ENCODE results near the gene MAP1S.

Gene MAP1S

DNA sequence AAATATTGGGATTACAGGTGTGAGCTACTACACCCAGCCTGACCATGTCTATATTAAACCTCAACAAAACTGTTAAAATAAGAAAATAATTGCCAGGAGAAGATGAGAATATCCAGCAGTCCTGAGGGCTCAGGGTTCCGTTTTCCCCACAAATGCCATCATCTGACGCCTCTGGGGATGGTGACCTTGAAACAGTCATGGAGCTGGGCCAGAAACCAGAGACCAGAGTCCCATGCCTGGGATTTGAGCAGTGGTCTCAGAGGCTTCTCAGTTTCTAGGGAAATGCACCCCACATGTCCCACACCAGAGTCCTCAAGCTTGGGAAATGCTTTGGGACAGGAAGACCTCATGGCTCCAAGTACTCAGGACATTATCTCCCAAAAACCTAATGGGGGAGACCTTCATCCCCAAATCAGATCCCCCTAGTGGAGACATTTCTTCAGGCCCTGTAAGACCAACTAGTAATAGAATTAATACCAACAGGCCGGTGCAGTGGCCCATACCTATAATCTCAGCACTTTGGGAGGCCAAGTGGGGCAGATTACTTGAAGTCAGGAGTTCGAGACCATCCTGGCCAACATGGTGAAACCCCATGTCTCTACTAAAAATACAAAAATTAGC lies 2.9 kb upstream of the MAP1S start:
- POLR2A ChIA-PET, result no interaction called here
- TF ChIP-seq, protein P1, sequence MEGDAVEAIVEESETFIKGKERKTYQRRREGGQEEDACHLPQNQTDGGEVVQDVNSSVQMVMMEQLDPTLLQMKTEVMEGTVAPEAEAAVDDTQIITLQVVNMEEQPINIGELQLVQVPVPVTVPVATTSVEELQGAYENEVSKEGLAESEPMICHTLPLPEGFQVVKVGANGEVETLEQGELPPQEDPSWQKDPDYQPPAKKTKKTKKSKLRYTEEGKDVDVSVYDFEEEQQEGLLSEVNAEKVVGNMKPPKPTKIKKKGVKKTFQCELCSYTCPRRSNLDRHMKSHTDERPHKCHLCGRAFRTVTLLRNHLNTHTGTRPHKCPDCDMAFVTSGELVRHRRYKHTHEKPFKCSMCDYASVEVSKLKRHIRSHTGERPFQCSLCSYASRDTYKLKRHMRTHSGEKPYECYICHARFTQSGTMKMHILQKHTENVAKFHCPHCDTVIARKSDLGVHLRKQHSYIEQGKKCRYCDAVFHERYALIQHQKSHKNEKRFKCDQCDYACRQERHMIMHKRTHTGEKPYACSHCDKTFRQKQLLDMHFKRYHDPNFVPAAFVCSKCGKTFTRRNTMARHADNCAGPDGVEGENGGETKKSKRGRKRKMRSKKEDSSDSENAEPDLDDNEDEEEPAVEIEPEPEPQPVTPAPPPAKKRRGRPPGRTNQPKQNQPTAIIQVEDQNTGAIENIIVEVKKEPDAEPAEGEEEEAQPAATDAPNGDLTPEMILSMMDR (IDR thresholded peaks at IDR 0.05; ENCODE audit: control extremely low read depth, extremely low read depth, low read depth, missing control alignments), result no peak
- CTCF ChIA-PET, result interaction anchor here (1.1 to 2.8 kb wide), 7 partner anchors 9 to 143 kb away, joined by 4 to 16 read pairs (median 5); partner anchors contain the start of gene RPL18A
- no peak for DNase-seq (ENCODE audit: extremely low spot score)

DNA sequence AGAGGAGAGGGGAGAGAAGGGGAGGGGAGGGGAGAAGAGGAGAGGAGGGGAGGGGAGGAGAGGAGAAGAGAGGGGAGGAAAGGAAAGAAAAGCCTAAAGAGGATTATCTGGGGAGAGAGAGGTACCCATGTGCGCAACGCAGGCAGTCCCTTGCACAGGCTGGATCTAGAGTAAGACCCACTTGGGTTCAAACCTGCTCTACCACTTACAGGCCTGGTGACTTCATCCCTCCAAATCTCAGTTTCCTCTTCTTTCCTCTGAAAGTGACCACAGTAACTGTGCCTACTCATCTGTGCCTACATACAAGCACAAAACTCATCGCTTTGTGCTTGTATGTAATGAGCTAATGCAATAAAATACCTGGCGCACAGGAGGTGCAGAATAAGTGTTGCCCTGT lies 732 bp upstream of the MAP1S start:
- no peak for DNase-seq (ENCODE audit: extremely low spot score)
- ChIA-PET CTCF (interaction anchor here (0.9 to 3.3 kb wide), 8 partner anchors 13 to 136 kb away, joined by 3 to 15 read pairs (median 4); no protein-coding TSS in a partner anchor), POLR2A (interaction anchor here (0.8 to 1.3 kb wide), 2 partner anchors 36 to 141 kb away, joined by 3 to 9 read pairs; no protein-coding TSS in a partner anchor)
- TF ChIP-seq, protein P1 (IDR thresholded peaks at IDR 0.05; ENCODE audit: control extremely low read depth, extremely low read depth, low read depth, missing control alignments), result no peak

DNA sequence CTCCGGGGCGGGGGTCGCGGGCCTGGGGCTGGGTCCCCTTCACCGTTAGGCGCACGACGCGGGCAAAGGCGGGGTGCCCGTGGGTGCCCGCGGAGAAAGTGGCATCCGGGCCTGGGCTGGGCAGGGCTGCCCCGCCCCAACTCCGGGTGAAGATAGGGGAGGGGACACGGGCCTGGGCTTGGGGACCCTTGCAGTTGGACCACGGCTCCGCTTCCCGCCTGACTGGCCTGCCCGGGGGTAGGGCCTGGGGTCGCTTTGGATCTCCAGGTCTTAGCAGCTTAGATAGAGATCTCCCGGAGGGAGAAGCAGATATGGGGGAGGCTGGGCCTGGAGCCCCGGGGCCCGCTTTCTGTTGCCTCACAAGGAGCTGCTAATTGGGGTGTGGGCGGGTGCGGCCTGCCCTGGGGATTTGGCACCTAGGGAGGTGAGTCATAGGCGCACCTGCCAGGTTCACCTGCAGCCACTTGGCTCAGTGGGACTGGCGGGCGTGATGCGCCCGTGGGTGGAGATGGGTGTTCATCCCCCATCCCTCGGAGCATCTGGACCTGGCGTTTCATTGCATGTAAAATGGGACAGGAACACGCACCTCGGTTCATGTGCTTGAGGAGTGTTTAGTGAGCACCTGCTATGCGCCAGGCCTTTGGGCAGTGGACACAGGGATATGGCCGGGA lies 585 bp downstream of the MAP1S start:
- TF ChIP-seq, protein P1 (IDR thresholded peaks at IDR 0.05; ENCODE audit: control extremely low read depth, extremely low read depth, low read depth, missing control alignments), result no peak
- DNase-seq (ENCODE audit: extremely low spot score), result no peak
- POLR2A ChIA-PET, result interaction anchor here (0.5 to 1.3 kb wide), 3 partner anchors 17 to 139 kb away, joined by 3 to 9 read pairs (median 4); no protein-coding TSS in a partner anchor
- CTCF ChIA-PET, result interaction anchor here (0.6 to 3.3 kb wide), 9 partner anchors 15 to 135 kb away, joined by 3 to 15 read pairs (median 3); no protein-coding TSS in a partner anchor

DNA sequence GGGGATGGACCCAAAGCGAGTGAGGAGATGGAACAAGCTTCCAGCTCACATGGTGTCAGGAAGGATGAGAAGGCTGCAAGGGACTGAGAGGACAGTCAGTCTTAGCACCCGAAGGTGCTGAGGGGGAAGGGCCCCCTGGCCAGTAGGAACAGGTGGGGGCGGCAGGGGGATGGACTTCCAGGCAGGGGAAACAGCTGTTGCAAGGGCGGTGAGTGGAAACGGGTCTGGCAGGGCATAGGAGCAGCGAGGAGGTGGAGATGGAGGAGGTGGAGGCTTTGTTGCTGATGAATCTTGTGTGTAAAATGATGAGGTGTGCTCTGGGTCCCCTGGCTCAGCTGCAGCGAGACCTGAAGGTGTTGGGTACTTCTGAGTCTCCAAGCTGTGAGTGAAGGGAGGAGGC lies 1.2 kb downstream of the MAP1S start:
- ChIA-PET POLR2A (interaction anchor here (0.5 to 1.2 kb wide), 2 partner anchors 17 to 35 kb away, joined by 3 to 4 read pairs; no protein-coding TSS in a partner anchor), CTCF (interaction anchor here (1.1 to 3.3 kb wide), 4 partner anchors 14 to 64 kb away, joined by 3 to 15 read pairs (median 8); no protein-coding TSS in a partner anchor)
- no peak for DNase-seq (ENCODE audit: extremely low spot score)
- TF ChIP-seq, protein P1 (IDR thresholded peaks at IDR 0.05; ENCODE audit: control extremely low read depth, extremely low read depth, low read depth, missing control alignments), result no peak

DNA sequence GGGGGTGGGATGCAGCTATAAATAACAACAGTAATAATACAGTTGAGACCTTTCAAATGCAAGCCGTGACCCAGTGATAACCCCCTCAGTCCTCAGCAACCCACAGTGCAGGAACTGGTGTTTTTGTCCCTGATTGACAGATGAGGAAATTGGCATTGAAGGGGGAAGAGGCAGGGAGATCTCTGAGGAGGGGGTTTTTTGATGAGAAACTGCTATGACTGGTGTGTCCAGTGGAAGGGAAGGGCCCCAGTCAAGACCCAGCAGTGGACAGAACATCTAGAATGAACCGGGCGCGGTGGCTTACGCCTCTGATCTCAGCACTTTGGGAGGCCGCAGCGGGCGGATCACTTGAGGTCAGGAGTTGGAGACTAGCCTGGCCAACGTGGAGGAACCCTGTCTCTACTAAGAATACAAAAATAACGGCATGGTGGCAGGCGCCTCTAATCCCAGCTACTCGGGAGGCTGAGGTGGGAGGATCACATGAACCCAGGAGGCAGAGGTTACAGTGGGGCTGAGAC lies 1.9 kb downstream of the MAP1S start:
- DNase-seq (ENCODE audit: extremely low spot score), result no peak
- CTCF ChIA-PET, result interaction anchor here (2.1 to 3.3 kb wide), 3 partner anchors 30 to 45 kb away, joined by 4 to 15 read pairs (median 10); partner anchors contain the start of gene FCHO1
- TF ChIP-seq, protein P1 (IDR thresholded peaks at IDR 0.05; ENCODE audit: control extremely low read depth, extremely low read depth, low read depth, missing control alignments), result no peak
- POLR2A ChIA-PET, result interaction anchor here (1.2 kb wide), 1 partner anchor 35 kb away, joined by 3 read pairs; no protein-coding TSS in a partner anchor

DNA sequence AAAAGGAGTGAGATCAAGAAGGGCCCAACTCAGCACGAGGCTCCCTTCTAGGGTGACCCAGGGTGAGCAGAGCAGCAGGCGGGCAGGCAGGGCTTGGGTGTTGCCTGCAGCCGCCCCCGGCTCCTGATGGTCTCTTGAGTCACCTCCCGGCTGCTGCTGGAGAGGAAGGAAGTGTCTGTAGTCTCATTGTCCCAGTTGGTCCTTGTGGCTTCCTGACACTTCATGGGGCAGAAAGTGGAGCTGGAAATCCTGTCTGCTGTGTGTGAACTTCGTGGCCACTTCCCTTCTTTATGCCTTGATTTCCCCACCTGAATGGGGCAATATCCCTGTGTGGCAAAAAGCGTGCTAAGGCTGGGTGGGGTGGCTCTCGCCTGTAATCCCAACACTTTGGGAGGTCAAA lies 2.5 kb downstream of the MAP1S start:
- ChIA-PET POLR2A (no interaction called here), CTCF (interaction anchor here (1.0 to 2.6 kb wide), 3 partner anchors 30 to 53 kb away, joined by 3 to 10 read pairs (median 4); partner anchors contain the start of gene FCHO1)
- DNase-seq (ENCODE audit: extremely low spot score), result no peak

More for the DNA sequence above, 2.5 kb downstream of the MAP1S start:
- TF ChIP-seq, protein P1 (IDR thresholded peaks at IDR 0.05; ENCODE audit: control extremely low read depth, extremely low read depth, low read depth, missing control alignments), result no peak

Measured in GM10248 (cell line).